Thyroid gland (tissue), 4 donors: ENCODE data around the gene ADGRD1. TPM values are rescaled to one million over a fixed set of nuclear protein-coding genes. Genes with fewer than 3 reads are reported as not detected.
"Not testable (repeated sequence)": the region's sequence is repeated elsewhere in the genome, so short reads cannot be mapped to it uniquely, and the experiment has no call there.

ENCODE experiments used
- DNase-seq, 2 donors: peaks; one replicate each; pipeline ENCODE4 v3.0.0-alpha.2; 2019
- H3K27ac ChIP-seq, 3 donors: fragments of 200-600 bp; sonication (generic); 1 replicate in 2 of 3; 2 replicates in 1 of 3; pipeline ENCODE4 v1.5.1; 2016 to 2019; ENCODE audit warnings: mild to moderate bottlenecking in 1 of 3, moderate library complexity in 1 of 3
- H3K27me3 ChIP-seq: fragments of 200-600 bp; sonication (generic); one replicate; pipeline ENCODE4 v1.5.1; 2019
- H3K36me3 ChIP-seq, 2 donors: fragments of 200-600 bp; sonication (generic); one replicate each; pipeline ENCODE4 v1.5.1; 2016 to 2019
- H3K4me1 ChIP-seq, 2 donors: fragments of 200-600 bp; sonication (generic); one replicate each; pipeline ENCODE4 v1.5.1; 2017 to 2019
- H3K4me3 ChIP-seq, 3 donors: fragments of 200-600 bp; sonication (generic); replicated peaks in 1 of 3; 1 replicate in 2 of 3; 2 replicates in 1 of 3; pipeline ENCODE4 v1.5.1; 2016; ENCODE audit warnings: mild to moderate bottlenecking in 1 of 3
- H3K9me3 ChIP-seq: fragments of 200-600 bp; sonication (generic); one replicate; pipeline ENCODE4 v1.5.1; 2017
- CTCF ChIP-seq, 6 experiments: fragments of 200-600 bp in 3 of 6; fragments of 450-650 bp in 3 of 6; sonication (generic) in 3 of 6; IDR thresholded peaks; one replicate each; pipeline ENCODE4 v1.5.1; 2016 to 2019; ENCODE audit warnings: antibody characterized with exemption in 6 of 6, mild to moderate bottlenecking in 2 of 6, inconsistent platforms in 1 of 6, moderate library complexity in 1 of 6
- POLR2A ChIP-seq, 2 donors: fragments of 450-650 bp; IDR thresholded peaks; one replicate each; pipeline ENCODE4 v1.6.1; 2017; ENCODE audit warnings: antibody characterized with exemption in 2 of 2, mild to moderate bottlenecking in 2 of 2, moderate library complexity in 1 of 2
- WGBS, 2 donors: methylation state at CpG; one replicate each; pipeline ENCODE4 v1.1.5; 2017; 5-methylcytosine and 5-hydroxymethylcytosine counted together
- intact Hi-C: fragments of 100-400 bp; cut with DNase I; formaldehyde crosslinking; loops from one replicate; pipeline ENCODE4 v1.15.1; 2023
- total RNA-seq, 4 donors: library from RNA; depleted of rRNA; stranded (reverse); fragments of >200 nt; gene quantifications; one replicate each; pipeline ENCODE4 v1.2.3, GENCODE V29; 2016

The ADGRD1 gene
- total RNA-seq, 4 donors from 2014 or later = 14.1 to 44.3 (median 24.7) TPM

DNA sequence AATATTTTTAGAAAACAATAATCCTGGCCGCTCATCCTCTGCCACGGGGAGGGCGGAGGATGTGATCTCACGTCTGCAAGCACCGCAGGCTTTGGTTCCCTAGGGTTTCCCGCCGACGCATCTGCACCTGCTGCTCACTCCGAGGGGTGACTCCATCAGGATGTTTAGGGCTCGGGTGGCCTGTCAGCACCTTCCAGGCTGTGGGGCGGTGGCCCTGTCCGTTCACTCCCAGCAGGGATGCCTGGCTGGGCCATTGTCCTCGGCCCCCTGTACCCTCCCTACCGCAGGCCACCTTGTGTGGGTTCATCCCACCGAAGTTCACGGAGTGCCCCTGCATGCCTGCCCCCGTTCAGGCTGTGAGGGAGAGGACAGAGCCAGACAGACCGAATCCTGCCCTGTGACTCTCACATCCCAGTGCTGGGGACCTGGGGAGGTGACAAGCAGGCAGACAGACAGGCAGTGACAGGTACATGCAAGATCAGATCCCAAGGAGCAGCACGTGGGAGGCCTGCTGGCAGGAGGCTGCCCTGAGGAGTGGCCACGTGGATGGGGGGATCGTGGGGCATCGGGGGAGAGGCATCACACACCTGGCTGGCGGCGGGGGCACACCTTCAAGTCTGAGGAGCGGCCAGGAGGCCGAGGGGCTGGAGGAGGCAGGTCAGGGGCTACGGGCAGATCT, 112.6 kb downstream of the ADGRD1 start:
- H3K4me1 ChIP-seq = peaks cover 0 to 5% of the 10 kb centered on the region in 2 donors
- no peaks in the 10 kb centered on the region for H3K9me3 ChIP-seq
- H3K4me3 ChIP-seq = no peak overlapping the region
- no peaks in the 10 kb centered on the region for H3K27me3 ChIP-seq
- DNase-seq = no peak
- WGBS, 2 donors = 85 to 93% methylated on average over 27 of the region's 27 CpGs
- intact Hi-C loops = no loop called here
- H3K36me3 ChIP-seq = no peaks in the 10 kb centered on the region
- no peak overlapping the region for H3K27ac ChIP-seq
- TF ChIP-seq POLR2A (IDR thresholded peaks at IDR 0.05) = no peak
- no peak for TF ChIP-seq CTCF (IDR thresholded peaks at IDR 0.05)

GRCh38 chr12:131066886-131067490, 113.3 kb downstream of the ADGRD1 start:
- Histone ChIP-seq H3K36me3 (no peaks in the 10 kb centered on the region), H3K27me3 (no peaks in the 10 kb centered on the region), H3K4me1 (peaks cover 0 to 5% of the 10 kb centered on the region in 2 donors), H3K4me3 (no peak overlapping the region), H3K27ac (no peak overlapping the region), H3K9me3 (no peaks in the 10 kb centered on the region)
- TF ChIP-seq CTCF (IDR thresholded peaks at IDR 0.05) = no peak
- TF ChIP-seq POLR2A (IDR thresholded peaks at IDR 0.05) = no peak
- no peak for DNase-seq
- WGBS, 2 donors = 94% methylated on average over 12 to 14 of the region's 14 CpGs
- intact Hi-C loops = no loop called here

- Histone ChIP-seq H3K27me3 (no peaks in the 10 kb centered on the region), H3K27ac (no peak overlapping the region), H3K4me3 (no peak overlapping the region), H3K4me1 (peaks cover 0 to 5% of the 10 kb centered on the region in 2 donors), H3K9me3 (no peaks in the 10 kb centered on the region), H3K36me3 (no peaks in the 10 kb centered on the region)
- no peak for TF ChIP-seq POLR2A (IDR thresholded peaks at IDR 0.05)
- no peak for TF ChIP-seq CTCF (IDR thresholded peaks at IDR 0.05)
- intact Hi-C loops = no loop called here
- 89 to 93% methylated on average over 10 to 12 of the region's 12 CpGs for WGBS, 2 donors
- no peak for DNase-seq
Observed at GRCh38 chr12:131067981-131068851, 114.5 kb downstream of the ADGRD1 start.

- DNase-seq, H3K4me1 ChIP-seq, H3K27ac ChIP-seq, H3K36me3 ChIP-seq, H3K9me3 ChIP-seq, intact Hi-C loops, H3K4me3 ChIP-seq, H3K27me3 ChIP-seq: not testable (repeated sequence)
- WGBS, 2 donors = 75 to 82% methylated on average over 16 to 17 of the region's 17 CpGs
Observed at GRCh38 chr12:131068926-131069720, 115.4 kb downstream of the ADGRD1 start.

DNA sequence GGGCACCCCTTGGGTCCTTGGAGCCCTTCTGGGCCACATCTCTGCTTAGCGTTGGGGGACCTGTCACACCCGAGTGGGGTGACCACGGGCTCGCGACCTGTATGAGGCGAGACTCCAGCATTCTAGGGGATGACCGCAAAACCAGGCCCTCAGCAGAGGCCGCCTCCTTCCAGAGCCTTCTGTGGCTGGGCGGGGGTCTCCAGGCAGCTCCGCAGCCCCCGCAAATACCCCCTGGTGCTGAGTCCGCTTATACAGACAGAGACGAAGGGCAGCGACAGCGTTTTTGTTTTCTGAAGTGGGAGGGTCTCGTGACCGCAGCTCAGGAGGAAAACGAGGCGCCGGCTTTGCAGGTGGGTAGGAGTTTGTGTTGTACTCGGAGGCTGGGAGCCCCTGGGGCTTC, 116.4 kb downstream of the ADGRD1 start:
- intact Hi-C loops, H3K27ac ChIP-seq, H3K4me1 ChIP-seq, DNase-seq, H3K4me3 ChIP-seq, H3K36me3 ChIP-seq, H3K9me3 ChIP-seq, H3K27me3 ChIP-seq: not testable (repeated sequence)
- 95 to 96% methylated on average over 20 to 21 of the region's 21 CpGs for WGBS, 2 donors

- WGBS, 2 donors = 86 to 100% methylated on average over 3 of the region's 6 CpGs
- intact Hi-C loops, DNase-seq: not testable (repeated sequence)
Observed at GRCh38 chr12:131070668-131071067, 117.0 kb downstream of the ADGRD1 start.

GRCh38 chr12:131071234-131071820, 117.6 kb downstream of the ADGRD1 start:
- H3K4me3 ChIP-seq, H3K4me1 ChIP-seq, H3K36me3 ChIP-seq, DNase-seq, H3K9me3 ChIP-seq, H3K27me3 ChIP-seq, H3K27ac ChIP-seq, intact Hi-C loops: not testable (repeated sequence)
- 73 to 79% methylated on average over 8 to 12 of the region's 12 CpGs for WGBS, 2 donors

More at GRCh38 chr12:131070668-131071067, 117.0 kb downstream of the ADGRD1 start:
- not testable (repeated sequence) for H3K4me3 ChIP-seq, H3K4me1 ChIP-seq, H3K27ac ChIP-seq, H3K9me3 ChIP-seq, H3K27me3 ChIP-seq, H3K36me3 ChIP-seq

GRCh38 chr12:131071950-131072349, 118.2 kb downstream of the ADGRD1 start:
- H3K4me3 ChIP-seq, DNase-seq, H3K27me3 ChIP-seq, H3K36me3 ChIP-seq, H3K27ac ChIP-seq, intact Hi-C loops, H3K9me3 ChIP-seq, H3K4me1 ChIP-seq: not testable (repeated sequence)
- WGBS, 2 donors = 77 to 93% methylated on average over 8 to 9 of the region's 12 CpGs
